Measurements from ENCODE around the gene PLA2G2C. TPM values are rescaled to one million over a fixed set of nuclear protein-coding genes. Genes with fewer than 3 reads are reported as not detected.

Gene PLA2G2C
- total and polyA plus RNA-seq, 2 of the 8 experiments (the other 6 are each of a cell fraction or from before 2014, with no cell fraction given) = not detected

- TF ChIP-seq TAF1 (IDR thresholded peaks at IDR 0.05; ENCODE audit: low read depth, low read length) (no peak), SRF (IDR thresholded peaks at IDR 0.05; ENCODE audit: low read depth, low read length) (no peak), TBP (IDR thresholded peaks at IDR 0.05; ENCODE audit: low read depth, low read length) (peak; percentile 70; the same call in 1 of the 2 replicates), PHF8 (conservative IDR thresholded peaks at IDR 0.05; ENCODE audit: low read depth, low read length) (no peak), SIN3A (conservative IDR thresholded peaks at IDR 0.05 in 1 of 2, IDR thresholded peaks at IDR 0.05 in 1 of 2; ENCODE audit: low read depth in 1 of 2, low read length in 2 of 2) (peak in 1 of 2 experiments; percentile 61; a peak in 1 of 4 replicates), POU5F1 (IDR thresholded peaks at IDR 0.05; ENCODE audit: low read depth, low read length) (no peak), SAP30 (IDR thresholded peaks at IDR 0.05; ENCODE audit: insufficient read depth, insufficient replicate concordance, low read length) (no peak), MAFK (IDR thresholded peaks at IDR 0.05; ENCODE audit: low read depth, low read length) (no peak)
Observed at GRCh38 chr1:20151906-20152598, 34.3 kb downstream of the PLA2G2C start (continued).

Data from H1 (cell line).